Trophoblast cell (in vitro differentiated cells and primary cell): ENCODE results near the gene TRERF1.

Experiments used
- DNase-seq, 2 donors: peaks; one replicate each; pipeline ENCODE4 v3.0.0-alpha.2; 2016
- H2AFZ ChIP-seq: 2 replicates; pipeline ENCODE4 v1.6.1; 2013; ENCODE audit warnings: low read length, moderate library complexity, mild to moderate bottlenecking; ENCODE audit not compliant: insufficient read depth, poor library complexity
- H2AK5ac ChIP-seq: 2 replicates; pipeline ENCODE4 v1.6.1; 2013; ENCODE audit warnings: mild to moderate bottlenecking, low read length
- H2BK120ac ChIP-seq: 2 replicates; pipeline ENCODE4 v1.6.1; 2013; ENCODE audit warnings: low read length, mild to moderate bottlenecking, moderate library complexity; ENCODE audit not compliant: insufficient read depth, poor library complexity
- H2BK12ac ChIP-seq: 2 replicates; pipeline ENCODE4 v1.6.1; 2013; ENCODE audit warnings: mild to moderate bottlenecking, low read length, moderate library complexity
- H2BK5ac ChIP-seq: 2 replicates; pipeline ENCODE4 v1.6.1; 2013; ENCODE audit warnings: low read length, low read depth, moderate library complexity, mild to moderate bottlenecking; ENCODE audit not compliant: poor library complexity
- H3K14ac ChIP-seq: 2 replicates; pipeline ENCODE4 v1.6.1; 2013; ENCODE audit warnings: mild to moderate bottlenecking, low read length
- H3K18ac ChIP-seq: 2 replicates; pipeline ENCODE4 v1.6.1; 2013; ENCODE audit warnings: mild to moderate bottlenecking, low read length
- H3K23ac ChIP-seq: 2 replicates; pipeline ENCODE4 v1.6.1; 2013; ENCODE audit warnings: low read length
- H3K27ac ChIP-seq: 2 replicates; pipeline ENCODE4 v1.5.1; 2013; ENCODE audit warnings: low read depth, mild to moderate bottlenecking, inconsistent platforms, low read length, moderate library complexity
- H3K27me3 ChIP-seq: 2 replicates; pipeline ENCODE4 v1.6.1; 2013; ENCODE audit warnings: inconsistent platforms, mild to moderate bottlenecking, low read length, moderate library complexity; ENCODE audit not compliant: insufficient read depth
- H3K36me3 ChIP-seq, 2 experiments: 1 replicate in 1 of 2; 2 replicates in 1 of 2; pipeline ENCODE4 v1.6.1; 2013; ENCODE audit warnings: low read length in 2 of 2, mild to moderate bottlenecking in 2 of 2, moderate library complexity in 1 of 2; ENCODE audit not compliant: insufficient read depth in 2 of 2, control insufficient read depth in 1 of 2
- H3K4ac ChIP-seq: 2 replicates; pipeline ENCODE4 v1.6.1; 2013; ENCODE audit warnings: low read depth, mild to moderate bottlenecking, low read length, moderate library complexity
- H3K4me1 ChIP-seq, 2 experiments: 1 replicate in 1 of 2; 2 replicates in 1 of 2; pipeline ENCODE4 v1.6.1; 2013; ENCODE audit warnings: low read length in 2 of 2, mild to moderate bottlenecking in 2 of 2, moderate library complexity in 1 of 2; ENCODE audit not compliant: insufficient read depth in 2 of 2, control insufficient read depth in 1 of 2
- H3K4me2 ChIP-seq: 2 replicates; pipeline ENCODE4 v1.6.1; 2013; ENCODE audit warnings: inconsistent platforms, mild to moderate bottlenecking, low read length, moderate library complexity
- H3K4me3 ChIP-seq: 2 replicates; pipeline ENCODE4 v1.5.1; 2013; ENCODE audit warnings: mild to moderate bottlenecking, low read depth, low read length, inconsistent platforms
- H3K79me1 ChIP-seq: one replicate; pipeline ENCODE4 v1.6.1; 2013; ENCODE audit warnings: low read length
- H3K79me2 ChIP-seq: 2 replicates; pipeline ENCODE4 v1.6.1; 2013; ENCODE audit warnings: low read length, mild to moderate bottlenecking; ENCODE audit not compliant: control insufficient read depth, insufficient read depth, poor library complexity
- H3K9ac ChIP-seq: 2 replicates; pipeline ENCODE4 v1.6.1; 2013; ENCODE audit warnings: mild to moderate bottlenecking, low read length
- H3K9me3 ChIP-seq: 2 replicates; pipeline ENCODE4 v1.6.1; 2013; ENCODE audit warnings: low read depth, mild to moderate bottlenecking, control low read depth, inconsistent platforms, low read length; ENCODE audit not compliant: insufficient read depth
- H4K12ac ChIP-seq: 2 replicates; pipeline ENCODE4 v1.6.1; 2013; ENCODE audit warnings: low read depth, mild to moderate bottlenecking, low read length, moderate library complexity
- H4K8ac ChIP-seq: 2 replicates; pipeline ENCODE4 v1.6.1; 2013; ENCODE audit warnings: low read depth, mild to moderate bottlenecking, low read length, moderate library complexity
- H4K91ac ChIP-seq: one replicate; pipeline ENCODE4 v1.6.1; 2013; ENCODE audit warnings: low read depth, mild to moderate bottlenecking, low read length, moderate library complexity
- WGBS: extraction: QIAGEN DNeasy Blood & Tissue Kit; methylation state at CpG from one replicate; pipeline ENCODE4 v1.1.7; 2013; ENCODE audit warnings: missing lambda C conversion rate; ENCODE audit not compliant: insufficient read length, insufficient coverage; ENCODE audit errors: extremely low coverage; 5-methylcytosine and 5-hydroxymethylcytosine counted together

TRERF1 gene

DNA sequence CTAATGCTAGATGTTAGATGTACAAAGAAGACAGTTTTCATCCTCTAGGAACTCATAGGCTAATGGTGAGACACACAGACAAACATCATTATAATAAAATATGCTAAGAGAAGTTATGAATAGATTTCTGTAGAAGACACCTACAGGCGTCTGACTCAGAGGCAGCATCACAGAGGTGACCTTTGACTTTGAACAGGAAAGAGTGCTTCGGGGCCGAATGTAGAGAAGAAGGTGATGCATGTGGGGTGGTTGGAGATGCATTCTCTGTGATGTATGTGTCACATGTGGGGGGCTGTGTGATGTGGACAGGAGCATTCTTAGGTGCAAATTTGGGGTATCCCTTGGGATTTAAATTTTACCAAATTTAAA lies 271.8 kb downstream of the TRERF1 start:
- no CpG with 5 or more reads among the region's 3 CpGs for WGBS
- Histone ChIP-seq H3K36me3 (no peaks in the 10 kb centered on the region), H3K27ac (peak overlapping the region; percentile 29), H2AFZ (no peak overlapping the region), H2BK12ac (no peak overlapping the region), H3K9ac (no peak overlapping the region), H2BK120ac (no peak overlapping the region), H3K79me1 (peaks cover 5% of the 10 kb centered on the region), H4K91ac (no peak overlapping the region), H4K12ac (no peak overlapping the region), H3K4me1 (peaks cover 17 to 23% of the 10 kb centered on the region in 2 experiments), H3K9me3 (no peaks in the 10 kb centered on the region), H3K27me3 (no peaks in the 10 kb centered on the region), H3K4me3 (no peak overlapping the region), H3K4me2 (no peak overlapping the region), H2AK5ac (no peak overlapping the region), H3K4ac (no peak overlapping the region), H3K18ac (no peak overlapping the region), H3K23ac (no peak overlapping the region), H3K79me2 (no peaks in the 10 kb centered on the region), H3K14ac (no peak overlapping the region), H4K8ac (no peak overlapping the region), H2BK5ac (no peak overlapping the region)
- DNase-seq = no peak

DNA sequence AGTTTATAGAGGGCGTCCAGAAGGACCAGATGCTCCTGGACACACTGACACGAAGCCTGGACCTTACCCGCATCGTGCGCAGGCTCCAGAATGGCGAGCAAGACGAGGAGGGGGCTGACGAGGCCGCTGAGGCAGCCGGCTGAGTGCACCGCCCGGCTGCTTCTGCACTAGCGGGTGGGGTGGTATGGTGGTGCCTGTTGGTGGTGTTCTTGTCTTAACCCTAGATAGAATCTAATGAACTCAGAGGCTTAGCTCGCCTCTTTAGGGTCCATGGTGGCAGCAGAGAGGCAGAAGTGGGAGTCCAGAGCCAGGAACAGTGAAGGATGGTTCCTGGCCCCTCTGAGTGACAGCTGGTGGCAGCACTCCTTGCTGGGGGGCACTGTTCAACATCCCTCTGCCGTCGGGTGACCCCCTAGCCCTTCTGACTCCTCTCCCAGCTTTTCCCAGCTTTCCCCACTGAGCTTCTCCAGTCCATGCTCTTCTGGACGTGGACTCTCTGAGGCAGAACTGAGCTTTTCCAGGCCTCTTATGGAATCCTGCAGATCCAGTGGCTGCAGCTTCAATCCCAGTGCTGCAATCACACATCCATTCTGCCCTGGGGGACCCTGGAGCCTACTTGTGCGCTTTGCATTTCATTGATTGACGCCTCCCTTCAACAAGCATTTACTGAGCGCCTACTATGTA lies 272.3 kb downstream of the TRERF1 start:
- Histone ChIP-seq H3K27me3 (no peaks in the 10 kb centered on the region), H3K9me3 (no peaks in the 10 kb centered on the region), H4K8ac (peak overlapping the region; percentile 71), H4K91ac (peak overlapping the region; percentile 39), H3K14ac (peak overlapping the region; percentile 8), H2AFZ (no peak overlapping the region), H3K27ac (peak overlapping the region; percentile 29), H3K4me1 (peaks cover 17 to 23% of the 10 kb centered on the region in 2 experiments), H3K23ac (no peak overlapping the region), H3K4me2 (no peak overlapping the region), H3K4me3 (no peak overlapping the region), H2BK120ac (peak overlapping the region; percentile 70), H3K79me2 (no peaks in the 10 kb centered on the region), H4K12ac (no peak overlapping the region), H2BK5ac (no peak overlapping the region), H3K18ac (peak overlapping the region; percentile 57), H3K36me3 (no peaks in the 10 kb centered on the region), H3K9ac (no peak overlapping the region), H2AK5ac (peak overlapping the region; percentile 82), H3K4ac (peak overlapping the region; percentile 21), H3K79me1 (peaks cover 5% of the 10 kb centered on the region), H2BK12ac (peak overlapping the region; percentile 93)
- no CpG with 5 or more reads among the region's 20 CpGs for WGBS
- DNase-seq = no peak

DNA sequence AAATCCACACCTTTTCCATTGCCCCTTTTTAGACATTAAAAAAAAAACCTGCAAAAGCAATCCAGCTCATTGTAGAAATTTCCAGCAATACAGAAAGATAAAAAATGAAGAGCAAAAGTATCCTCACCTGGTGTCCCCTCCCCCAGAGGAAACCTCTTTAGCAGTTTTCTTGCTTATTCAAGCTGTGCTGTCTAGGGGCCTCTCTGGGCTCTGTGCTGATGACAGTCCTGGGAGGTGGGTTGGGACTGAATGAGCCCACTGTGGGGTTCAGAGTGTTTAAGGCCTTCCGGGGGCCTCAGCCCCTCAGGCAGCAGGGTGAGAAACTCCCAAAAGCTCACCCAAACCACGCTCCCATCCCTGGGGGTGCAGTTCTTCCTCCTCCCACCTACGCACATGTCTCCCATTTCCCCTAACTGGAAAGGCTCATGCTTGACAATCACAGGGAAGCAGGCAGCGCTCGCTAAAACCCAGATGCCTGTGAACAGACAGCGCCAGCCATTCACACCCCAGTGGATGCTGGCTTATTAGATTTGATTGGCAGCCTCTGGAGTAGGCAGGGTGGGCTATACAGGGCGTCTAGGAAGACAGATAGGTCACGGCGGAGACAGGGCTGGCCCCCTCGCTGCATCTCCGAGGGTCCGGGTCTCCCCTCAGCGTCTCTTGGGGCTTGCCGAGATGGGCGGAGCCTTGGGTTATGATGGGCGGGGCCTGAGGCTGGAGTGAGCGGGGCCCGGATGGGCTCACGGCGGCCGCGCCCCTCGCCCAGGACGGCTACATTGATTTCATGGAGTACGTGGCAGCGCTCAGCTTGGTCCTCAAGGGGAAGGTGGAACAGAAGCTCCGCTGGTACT lies 274.0 kb downstream of the TRERF1 start:
- no peak overlapping the region for H2BK12ac ChIP-seq
- no peak overlapping the region for H2AK5ac ChIP-seq
- H3K14ac ChIP-seq = peak overlapping the region; percentile 10
- DNase-seq = no peak
- H4K8ac ChIP-seq = peak overlapping the region; percentile 45
- H3K9ac ChIP-seq = no peak overlapping the region
- H3K27ac ChIP-seq = no peak overlapping the region
- no CpG with 5 or more reads among the region's 27 CpGs for WGBS
- no peak overlapping the region for H3K18ac ChIP-seq
- peak overlapping the region; percentile 35 for H3K4me3 ChIP-seq
- H2BK120ac ChIP-seq = no peak overlapping the region
- peaks cover 5% of the 10 kb centered on the region for H3K79me1 ChIP-seq
- H3K9me3 ChIP-seq = no peaks in the 10 kb centered on the region
- no peak overlapping the region for H4K12ac ChIP-seq
- no peaks in the 10 kb centered on the region for H3K36me3 ChIP-seq
- H2AFZ ChIP-seq = no peak overlapping the region
- H3K79me2 ChIP-seq = no peaks in the 10 kb centered on the region
- H3K4me1 ChIP-seq = peaks cover 17 to 23% of the 10 kb centered on the region in 2 experiments
- peak overlapping the region; percentile 45 for H4K91ac ChIP-seq
- no peak overlapping the region for H2BK5ac ChIP-seq
- H3K4ac ChIP-seq = no peak overlapping the region
- H3K23ac ChIP-seq = no peak overlapping the region
- H3K27me3 ChIP-seq = no peaks in the 10 kb centered on the region
- H3K4me2 ChIP-seq = peak overlapping the region; percentile 47

DNA sequence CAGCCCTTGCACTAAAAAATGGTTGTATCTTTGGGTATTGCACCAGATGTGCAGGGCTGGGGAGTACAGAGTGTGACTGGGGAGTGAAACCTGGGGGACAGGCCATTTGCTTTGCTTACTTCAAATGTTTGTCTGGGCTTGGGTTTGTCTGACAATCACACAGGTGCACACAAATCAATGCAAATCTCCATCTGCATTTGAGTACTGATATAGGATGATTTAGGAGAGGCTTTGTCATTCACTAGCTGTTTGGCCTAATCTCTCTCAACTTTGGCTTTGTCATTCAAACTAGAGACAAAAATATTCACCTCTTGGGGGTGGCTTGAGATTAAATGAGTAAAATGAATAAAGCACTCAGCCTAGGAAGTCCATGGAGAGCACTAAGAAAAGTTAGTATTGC lies 274.7 kb downstream of the TRERF1 start:
- no peak overlapping the region for H4K91ac ChIP-seq
- H4K8ac ChIP-seq = no peak overlapping the region
- DNase-seq = no peak
- H2BK120ac ChIP-seq = no peak overlapping the region
- no peak overlapping the region for H3K27ac ChIP-seq
- no peak overlapping the region for H3K4ac ChIP-seq
- H3K14ac ChIP-seq = no peak overlapping the region
- no peak overlapping the region for H2BK5ac ChIP-seq
- H3K79me1 ChIP-seq = peaks cover 5% of the 10 kb centered on the region
- H4K12ac ChIP-seq = no peak overlapping the region
- no peak overlapping the region for H2BK12ac ChIP-seq
- H3K23ac ChIP-seq = no peak overlapping the region
- no peak overlapping the region for H2AFZ ChIP-seq
- H3K36me3 ChIP-seq = no peaks in the 10 kb centered on the region
- H3K27me3 ChIP-seq = no peaks in the 10 kb centered on the region
- no peak overlapping the region for H2AK5ac ChIP-seq
- H3K4me3 ChIP-seq = no peak overlapping the region
- peaks cover 17 to 23% of the 10 kb centered on the region in 2 experiments for H3K4me1 ChIP-seq
- H3K18ac ChIP-seq = no peak overlapping the region
- no peaks in the 10 kb centered on the region for H3K79me2 ChIP-seq
- H3K4me2 ChIP-seq = no peak overlapping the region
- H3K9ac ChIP-seq = no peak overlapping the region
- no peaks in the 10 kb centered on the region for H3K9me3 ChIP-seq
